ENCODE data around the gene CIDEA.
A peak's percentile ranks its signal among the peaks of the same experiment; 100 is the strongest.

CIDEA gene

DNA sequence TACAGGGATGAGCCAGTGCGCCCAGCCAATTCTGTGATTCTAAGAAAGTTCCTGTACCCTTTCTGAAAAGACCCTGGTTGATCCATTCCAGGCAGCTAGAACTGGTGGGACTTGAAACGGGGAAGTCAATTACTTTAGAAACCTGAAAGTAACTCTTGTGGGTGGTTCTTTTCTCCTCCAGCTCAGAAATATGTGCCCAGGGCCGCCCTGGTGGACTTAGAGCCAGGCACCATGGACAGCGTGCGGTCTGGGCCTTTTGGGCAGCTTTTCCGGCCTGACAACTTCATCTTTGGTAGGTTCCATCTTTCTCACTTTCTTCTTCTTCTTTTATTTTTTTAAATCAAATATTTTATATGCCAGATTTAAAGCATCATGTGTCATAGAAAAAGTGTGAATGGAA is 56.6 kb downstream of the CIDEA start:
- ChIA-PET POLR2A (ENCODE audit: low non-redundant PET) (interaction anchor here (0.6 kb wide), 1 partner anchor 14 kb away, joined by 4 read pairs; no protein-coding TSS in a partner anchor), CTCF (interaction anchor here (1.2 kb wide), 1 partner anchor 41 kb away, joined by 3 read pairs; no protein-coding TSS in a partner anchor)
- TF ChIP-seq, protein P1, sequence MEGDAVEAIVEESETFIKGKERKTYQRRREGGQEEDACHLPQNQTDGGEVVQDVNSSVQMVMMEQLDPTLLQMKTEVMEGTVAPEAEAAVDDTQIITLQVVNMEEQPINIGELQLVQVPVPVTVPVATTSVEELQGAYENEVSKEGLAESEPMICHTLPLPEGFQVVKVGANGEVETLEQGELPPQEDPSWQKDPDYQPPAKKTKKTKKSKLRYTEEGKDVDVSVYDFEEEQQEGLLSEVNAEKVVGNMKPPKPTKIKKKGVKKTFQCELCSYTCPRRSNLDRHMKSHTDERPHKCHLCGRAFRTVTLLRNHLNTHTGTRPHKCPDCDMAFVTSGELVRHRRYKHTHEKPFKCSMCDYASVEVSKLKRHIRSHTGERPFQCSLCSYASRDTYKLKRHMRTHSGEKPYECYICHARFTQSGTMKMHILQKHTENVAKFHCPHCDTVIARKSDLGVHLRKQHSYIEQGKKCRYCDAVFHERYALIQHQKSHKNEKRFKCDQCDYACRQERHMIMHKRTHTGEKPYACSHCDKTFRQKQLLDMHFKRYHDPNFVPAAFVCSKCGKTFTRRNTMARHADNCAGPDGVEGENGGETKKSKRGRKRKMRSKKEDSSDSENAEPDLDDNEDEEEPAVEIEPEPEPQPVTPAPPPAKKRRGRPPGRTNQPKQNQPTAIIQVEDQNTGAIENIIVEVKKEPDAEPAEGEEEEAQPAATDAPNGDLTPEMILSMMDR (conservative IDR thresholded peaks at IDR 0.05; ENCODE audit: low read depth), result no peak
- peak overlapping the region; percentile 97 for H3K27ac ChIP-seq
- DNase-seq (ENCODE audit: low spot score), result no peak

DNA sequence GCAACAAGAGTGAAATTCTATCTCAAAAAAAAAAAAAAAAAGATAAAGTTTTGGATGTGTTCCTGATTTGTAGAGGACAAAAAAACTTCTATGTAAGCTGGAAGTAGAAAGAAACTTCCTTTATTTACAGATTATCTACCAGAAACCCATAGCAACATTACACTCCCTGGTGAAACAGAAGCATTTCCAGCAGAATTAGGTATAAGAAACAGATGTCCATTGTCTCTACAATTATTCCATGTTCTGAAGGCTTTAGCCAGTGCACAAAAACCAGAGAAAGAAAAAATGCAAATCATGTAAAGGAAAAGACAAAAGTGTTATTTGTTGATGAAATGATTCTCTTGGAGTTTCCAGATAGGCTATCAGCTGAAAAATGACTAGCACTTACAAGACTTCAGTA is 58.8 kb downstream of the CIDEA start:
- no peak for DNase-seq (ENCODE audit: low spot score)
- ChIA-PET CTCF (interaction anchor here (1.1 kb wide), 1 partner anchor 15 kb away, joined by 3 read pairs; no protein-coding TSS in a partner anchor), POLR2A (ENCODE audit: low non-redundant PET) (no interaction called here)
- no peak overlapping the region for H3K27ac ChIP-seq
- TF ChIP-seq, protein P1 (conservative IDR thresholded peaks at IDR 0.05; ENCODE audit: low read depth), result no peak

DNA sequence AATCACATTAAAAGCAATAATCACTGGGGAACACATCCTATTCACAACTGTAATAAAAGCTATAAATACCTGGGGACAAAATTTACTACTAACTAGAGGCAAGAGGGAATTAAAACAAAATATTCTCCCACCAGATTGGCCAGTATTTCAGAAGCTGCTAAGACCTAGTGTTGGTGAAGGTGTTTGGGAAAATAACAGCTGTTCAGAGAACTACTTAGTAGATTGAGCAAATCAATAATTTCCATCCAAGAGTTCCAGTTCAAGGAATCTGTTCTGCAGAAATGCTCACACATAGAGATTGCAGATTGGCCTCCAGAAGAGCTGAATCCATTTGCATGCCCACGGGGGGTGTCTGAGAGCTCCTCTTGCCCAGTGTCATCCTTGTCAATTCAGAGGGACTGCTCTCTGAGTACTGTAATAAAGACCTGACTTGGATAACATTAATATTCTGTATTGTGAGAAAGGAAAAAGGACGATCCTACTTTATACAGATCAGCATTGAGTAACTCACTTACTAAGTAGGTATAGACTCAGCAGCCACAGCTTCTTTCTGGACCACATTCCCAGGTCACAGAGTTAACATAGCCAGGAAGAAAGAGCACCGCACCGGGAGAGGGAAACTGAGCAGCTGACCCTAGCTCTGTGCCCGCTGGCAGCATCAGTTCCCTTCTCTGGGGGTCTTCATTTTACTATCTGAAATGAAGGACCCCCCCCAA is 59.5 kb downstream of the CIDEA start:
- POLR2A ChIA-PET (ENCODE audit: low non-redundant PET), result interaction anchor here (1.3 kb wide), 1 partner anchor 64 kb away, joined by 3 read pairs; the partner anchor contains the start of gene AFG3L2

DNA sequence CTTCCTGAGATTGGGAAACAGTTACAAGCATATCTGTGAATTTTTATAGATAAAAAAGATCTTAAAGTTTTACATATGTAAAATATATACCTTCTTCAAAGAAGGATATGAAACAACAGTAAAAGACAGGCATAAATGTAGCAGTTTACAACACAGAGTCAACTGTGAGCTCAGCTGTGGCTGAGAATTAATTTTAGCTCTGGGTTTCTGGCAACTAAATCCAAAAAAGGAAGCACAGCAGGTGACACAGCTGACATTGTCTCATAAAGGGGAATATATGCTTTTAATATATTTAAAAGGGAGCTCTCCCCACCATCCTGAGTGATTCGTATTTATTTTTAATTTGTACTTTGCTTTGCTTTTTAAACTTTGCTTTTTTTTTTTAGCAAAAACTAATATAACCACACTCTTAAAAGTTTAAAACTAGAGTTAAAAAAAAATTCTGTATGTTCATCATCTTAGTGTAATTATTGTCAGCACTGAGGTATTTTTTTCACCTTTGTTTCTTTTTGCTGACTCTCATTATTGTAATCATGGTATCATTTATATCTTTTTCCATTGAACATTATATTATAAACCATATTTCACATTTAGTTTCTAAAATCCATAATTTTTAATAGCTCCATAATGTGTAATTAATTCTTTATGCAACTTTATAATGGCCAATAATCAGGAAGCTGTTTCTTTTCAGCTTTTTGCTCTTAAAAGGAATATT is 60.6 kb downstream of the CIDEA start:
- ChIA-PET CTCF (interaction anchor here (1.4 to 1.6 kb wide), 2 partner anchors 42 to 43 kb away, joined by 3 to 6 read pairs; no protein-coding TSS in a partner anchor), POLR2A (ENCODE audit: low non-redundant PET) (interaction anchor here (1.3 kb wide), 1 partner anchor 63 kb away, joined by 3 read pairs; the partner anchor contains the start of gene AFG3L2)
- no peak for DNase-seq (ENCODE audit: low spot score)
- TF ChIP-seq, protein P1 (conservative IDR thresholded peaks at IDR 0.05; ENCODE audit: low read depth), result no peak
- H3K27ac ChIP-seq, result no peak overlapping the region

More for the DNA sequence above, 59.5 kb downstream of the CIDEA start:
- DNase-seq (ENCODE audit: low spot score), result no peak
- CTCF ChIA-PET, result interaction anchor here (0.6 to 1.4 kb wide), 3 partner anchors 14 to 728 kb away, joined by 3 read pairs; no protein-coding TSS in a partner anchor
- TF ChIP-seq, protein P1 (conservative IDR thresholded peaks at IDR 0.05; ENCODE audit: low read depth), result no peak
- peak overlapping the region; percentile 48; the same call in 1 of the 2 replicates for H3K27ac ChIP-seq

DNA sequence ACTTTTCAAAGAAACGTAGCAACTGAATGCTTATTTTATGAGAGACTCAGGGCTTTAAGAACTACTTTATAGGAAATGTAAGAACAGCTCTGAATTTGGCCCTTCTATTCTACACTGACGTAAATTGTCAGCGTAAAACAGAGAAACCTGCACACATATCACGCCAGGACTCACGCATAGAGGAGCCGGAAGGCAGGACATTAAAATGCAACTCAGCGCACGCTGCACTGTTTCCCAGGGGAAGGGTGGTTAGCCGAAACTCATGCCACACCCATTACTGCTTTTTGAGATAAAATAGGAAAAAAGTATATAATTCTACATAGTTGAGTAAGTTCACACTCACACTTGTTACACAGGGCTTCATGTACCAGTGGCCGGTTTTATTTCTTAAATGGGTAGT is 61.3 kb downstream of the CIDEA start:
- CTCF ChIA-PET, result interaction anchor here (1.6 kb wide), 1 partner anchor 43 kb away, joined by 6 read pairs; no protein-coding TSS in a partner anchor
- DNase-seq (ENCODE audit: low spot score), result no peak
- peak overlapping the region; percentile 69 for H3K27ac ChIP-seq
- TF ChIP-seq, protein P1 (conservative IDR thresholded peaks at IDR 0.05; ENCODE audit: low read depth), result no peak
- POLR2A ChIA-PET (ENCODE audit: low non-redundant PET), result no interaction called here

DNA sequence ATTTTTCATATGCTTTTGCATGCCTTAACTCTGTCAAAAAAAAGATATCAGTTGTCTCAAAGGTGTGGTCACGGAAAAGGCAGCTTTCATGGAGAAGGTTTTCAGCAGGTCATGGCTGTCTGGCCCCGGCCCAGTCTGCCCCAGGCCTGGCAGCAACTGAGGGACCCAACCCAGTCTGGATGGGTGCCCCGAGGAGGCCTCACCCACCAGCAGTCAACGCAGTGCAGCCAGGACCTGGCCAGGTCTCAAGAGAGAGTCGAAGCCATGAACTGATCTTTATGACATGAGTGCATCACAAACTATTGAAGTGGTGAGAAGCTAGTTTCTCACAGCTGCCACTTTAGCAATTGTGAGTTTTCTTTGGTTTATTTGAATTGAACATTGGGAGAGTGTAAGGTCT is 61.8 kb downstream of the CIDEA start:
- TF ChIP-seq, protein P1 (conservative IDR thresholded peaks at IDR 0.05; ENCODE audit: low read depth), result no peak
- H3K27ac ChIP-seq, result peak overlapping the region; percentile 69
- POLR2A ChIA-PET (ENCODE audit: low non-redundant PET), result no interaction called here
- DNase-seq (ENCODE audit: low spot score), result no peak
- CTCF ChIA-PET, result interaction anchor here (1.6 kb wide), 1 partner anchor 44 kb away, joined by 6 read pairs; no protein-coding TSS in a partner anchor
